ENCODE data around the gene LGI2.

The LGI2 gene

DNA sequence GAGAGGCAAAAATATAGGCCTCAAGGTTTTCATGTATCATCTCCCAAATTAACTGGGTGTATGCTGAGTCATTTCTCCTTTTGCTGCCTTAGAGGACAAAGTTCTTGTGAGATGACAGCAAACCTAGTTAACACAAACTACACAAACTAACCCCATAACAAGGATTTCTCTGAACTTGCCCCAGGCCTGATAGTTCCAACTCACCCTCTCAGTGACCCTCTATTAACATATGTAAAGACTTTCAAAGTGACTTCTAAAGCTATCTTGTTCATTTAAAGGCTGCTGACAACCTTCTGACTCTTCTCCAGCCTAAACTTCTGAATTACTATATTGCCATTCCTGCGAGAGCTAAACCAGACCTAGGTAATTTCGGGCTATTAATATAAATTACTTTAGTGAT lies 74.7 kb downstream of the LGI2 start:
- H3K9me3 ChIP-seq (ENCODE audit: low read length), result no peaks in the 10 kb centered on the region
- H3K27me3 ChIP-seq (ENCODE audit: control insufficient read depth in 1 of 2, insufficient read depth in 2 of 2, low read length in 2 of 2), result no peaks in the 10 kb centered on the region
- no peak overlapping the region for H3K4me3 ChIP-seq (ENCODE audit: low read depth in 1 of 2, low read length in 2 of 2)
- H3K4me1 ChIP-seq (ENCODE audit: insufficient read depth, low read length), result no peaks in the 10 kb centered on the region
- no peak overlapping the region for H3K27ac ChIP-seq (ENCODE audit: low read depth, low read length)
- no peaks in the 10 kb centered on the region for H3K36me3 ChIP-seq (ENCODE audit: insufficient read depth, low read length)
- no peak overlapping the region for H3K9ac ChIP-seq (ENCODE audit: low read length)

DNA sequence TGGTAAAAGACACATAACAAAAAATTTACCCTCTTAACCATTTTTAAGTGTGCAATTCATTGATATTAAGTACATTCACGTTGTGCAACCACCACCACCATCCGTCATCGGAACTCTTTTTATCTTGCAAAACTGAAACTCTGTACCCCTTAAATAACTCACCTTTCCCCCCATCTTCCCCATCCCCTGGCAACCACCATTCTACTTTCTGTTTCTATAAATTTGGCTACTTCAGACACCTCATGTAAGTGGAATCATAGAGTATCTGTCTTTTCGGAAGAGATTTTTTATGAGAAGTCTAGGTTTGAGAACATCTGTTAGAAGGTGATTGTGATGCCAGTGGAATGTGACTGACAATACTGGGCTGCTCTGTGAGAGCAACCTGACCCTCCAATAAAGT lies 78.1 kb downstream of the LGI2 start:
- Histone ChIP-seq H3K9ac (ENCODE audit: low read length) (no peak overlapping the region), H3K4me1 (ENCODE audit: insufficient read depth, low read length) (no peaks in the 10 kb centered on the region), H3K36me3 (ENCODE audit: insufficient read depth, low read length) (no peaks in the 10 kb centered on the region), H3K27ac (ENCODE audit: low read depth, low read length) (no peak overlapping the region), H3K27me3 (ENCODE audit: control insufficient read depth in 1 of 2, insufficient read depth in 2 of 2, low read length in 2 of 2) (no peaks in the 10 kb centered on the region), H3K4me3 (ENCODE audit: low read depth in 1 of 2, low read length in 2 of 2) (no peak overlapping the region), H3K9me3 (ENCODE audit: low read length) (no peaks in the 10 kb centered on the region)

DNA sequence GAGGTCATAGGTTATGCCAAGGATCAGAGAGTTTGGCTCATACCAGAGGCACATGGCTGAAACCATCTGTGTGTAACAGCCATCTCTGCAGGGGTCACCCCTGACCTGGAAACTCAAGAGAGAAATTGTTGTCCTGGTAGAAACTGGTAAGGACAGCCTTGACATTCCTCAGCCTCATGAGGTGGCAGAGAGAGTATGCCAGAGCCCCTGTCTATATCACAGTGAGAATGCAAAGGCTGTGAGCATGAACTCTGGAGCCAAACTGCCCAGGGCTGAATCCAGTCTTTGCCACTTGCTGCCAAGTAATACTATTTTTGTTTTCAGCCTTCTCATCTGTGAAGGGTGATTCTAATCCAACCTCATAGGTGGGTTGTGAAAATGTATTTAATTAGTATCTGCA lies 80.8 kb downstream of the LGI2 start:
- no peak overlapping the region for H3K9ac ChIP-seq (ENCODE audit: low read length)
- no peaks in the 10 kb centered on the region for H3K36me3 ChIP-seq (ENCODE audit: insufficient read depth, low read length)
- H3K4me1 ChIP-seq (ENCODE audit: insufficient read depth, low read length), result no peaks in the 10 kb centered on the region
- no peaks in the 10 kb centered on the region for H3K9me3 ChIP-seq (ENCODE audit: low read length)
- H3K27ac ChIP-seq (ENCODE audit: low read depth, low read length), result no peak overlapping the region
- H3K27me3 ChIP-seq (ENCODE audit: control insufficient read depth in 1 of 2, insufficient read depth in 2 of 2, low read length in 2 of 2), result no peaks in the 10 kb centered on the region
- H3K4me3 ChIP-seq (ENCODE audit: low read depth in 1 of 2, low read length in 2 of 2), result no peak overlapping the region

Data from muscle layer of colon (tissue), 2 donors.